Gastrocnemius medialis (tissue), 4 donors: ENCODE measurements around the gene SUSD3.

ENCODE experiments used
- CTCF ChIP-seq, 5 experiments: fragments of 450-650 bp in 3 of 5; fragments of 200-600 bp in 2 of 5; sonication (generic) in 2 of 5; IDR thresholded peaks in 4 of 5; conservative IDR thresholded peaks in 1 of 5; 1 replicate in 4 of 5; 2 replicates in 1 of 5; pipeline ENCODE4 v1.5.1; 2016 to 2019; ENCODE audit warnings: antibody characterized with exemption in 5 of 5, mild to moderate bottlenecking in 3 of 5, moderate library complexity in 3 of 5
- POLR2A ChIP-seq, 2 donors: fragments of 450-650 bp; IDR thresholded peaks; one replicate each; pipeline ENCODE4 v1.6.1; 2017; ENCODE audit warnings: antibody characterized with exemption in 2 of 2, mild to moderate bottlenecking in 2 of 2, moderate library complexity in 2 of 2

DNA sequence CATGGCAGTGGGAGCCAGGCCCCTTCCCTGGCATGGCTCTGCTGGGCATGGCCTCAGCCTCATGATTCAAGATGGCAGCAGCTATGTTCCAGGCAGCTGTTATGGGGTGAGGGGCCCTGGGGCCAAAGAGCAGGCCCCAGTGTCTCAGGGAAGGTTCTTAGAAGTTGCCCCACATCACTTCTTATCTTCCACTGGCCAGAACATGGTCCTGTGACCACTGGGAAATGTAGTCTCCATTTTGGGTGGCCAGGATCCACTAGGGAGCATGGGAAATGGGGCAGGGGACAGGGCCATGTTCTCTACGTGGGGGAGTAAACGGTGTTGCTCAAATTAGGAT is 18.3 kb downstream of the SUSD3 start:
- no peak for TF ChIP-seq CTCF (IDR thresholded peaks at IDR 0.05 in 4 of 5, conservative IDR thresholded peaks at IDR 0.05 in 1 of 5)
- TF ChIP-seq POLR2A (IDR thresholded peaks at IDR 0.05): no peak
